ENCODE measurements around the gene TRAM2. TPM values are rescaled to one million over a fixed set of nuclear protein-coding genes. Genes with fewer than 3 reads are reported as not detected.

Gene TRAM2
- total RNA-seq, 4 donors from 2014 or later, result 8.3 to 17.7 (median 14.7) TPM

GRCh38 chr6:52596371-52597028 lies 19.6 kb upstream of the TRAM2 start:
- TF ChIP-seq CTCF (IDR thresholded peaks at IDR 0.05), result no peak
- no peak for TF ChIP-seq POLR2A (IDR thresholded peaks at IDR 0.05)
- DNase-seq, result no peak

DNA sequence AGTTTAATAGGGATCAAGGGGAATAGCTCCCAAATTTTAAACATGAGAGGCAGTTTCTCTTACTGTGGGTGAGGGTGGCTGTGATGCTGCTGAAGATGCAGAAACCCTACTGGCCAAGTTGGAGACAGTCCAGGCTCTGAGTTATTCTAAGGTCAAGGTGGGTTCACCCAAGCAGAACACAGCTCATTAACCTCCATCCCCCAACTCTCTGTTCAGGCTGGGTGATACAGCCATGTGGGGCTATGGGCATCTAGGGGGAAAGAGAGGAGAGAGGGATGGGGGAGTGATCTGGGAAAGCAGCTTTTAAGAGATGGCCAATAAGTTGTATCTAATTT lies 18.9 kb upstream of the TRAM2 start:
- Histone ChIP-seq H3K36me3 (no peaks in the 10 kb centered on the region), H3K27ac (peak overlapping the region in 3 of 4 donors; percentile 13 to 59 (median 47)), H3K9me3 (no peaks in the 10 kb centered on the region), H3K27me3 (no peaks in the 10 kb centered on the region), H3K4me3 (no peak overlapping the region), H3K4me1 (peaks cover 0 to 28% (median 2%) of the 10 kb centered on the region in 4 donors)
- no peak for TF ChIP-seq CTCF (IDR thresholded peaks at IDR 0.05)
- no peak for DNase-seq

More at GRCh38 chr6:52596371-52597028, 19.6 kb upstream of the TRAM2 start:
- Histone ChIP-seq H3K27me3 (no peaks in the 10 kb centered on the region), H3K9me3 (no peaks in the 10 kb centered on the region), H3K27ac (peak overlapping the region in 2 of 4 donors; percentile 47 to 52), H3K4me1 (peaks cover 0 to 28% (median 2%) of the 10 kb centered on the region in 4 donors), H3K4me3 (no peak overlapping the region), H3K36me3 (no peaks in the 10 kb centered on the region)

- no peak overlapping the region for H3K4me3 ChIP-seq
- H3K27me3 ChIP-seq, result no peaks in the 10 kb centered on the region
- DNase-seq, result peak in 1 of 3 donors; percentile 61
- H3K36me3 ChIP-seq, result no peaks in the 10 kb centered on the region
- peaks cover 0 to 29% (median 2%) of the 10 kb centered on the region in 4 donors for H3K4me1 ChIP-seq
- H3K9me3 ChIP-seq, result no peaks in the 10 kb centered on the region
- H3K27ac ChIP-seq, result peak overlapping the region in 3 of 4 donors; percentile 13 to 59 (median 47)
- TF ChIP-seq POLR2A (IDR thresholded peaks at IDR 0.05) (no peak), CTCF (IDR thresholded peaks at IDR 0.05) (no peak)
Observed at GRCh38 chr6:52595000-52595795, 18.3 kb upstream of the TRAM2 start.

GRCh38 chr6:52594221-52594620 lies 17.4 kb upstream of the TRAM2 start:
- Histone ChIP-seq H3K4me1 (peaks cover 0 to 38% (median 2%) of the 10 kb centered on the region in 4 donors), H3K27ac (peak overlapping the region in 3 of 4 donors; percentile 13 to 59 (median 47))
- no peak for TF ChIP-seq POLR2A (IDR thresholded peaks at IDR 0.05)

DNA sequence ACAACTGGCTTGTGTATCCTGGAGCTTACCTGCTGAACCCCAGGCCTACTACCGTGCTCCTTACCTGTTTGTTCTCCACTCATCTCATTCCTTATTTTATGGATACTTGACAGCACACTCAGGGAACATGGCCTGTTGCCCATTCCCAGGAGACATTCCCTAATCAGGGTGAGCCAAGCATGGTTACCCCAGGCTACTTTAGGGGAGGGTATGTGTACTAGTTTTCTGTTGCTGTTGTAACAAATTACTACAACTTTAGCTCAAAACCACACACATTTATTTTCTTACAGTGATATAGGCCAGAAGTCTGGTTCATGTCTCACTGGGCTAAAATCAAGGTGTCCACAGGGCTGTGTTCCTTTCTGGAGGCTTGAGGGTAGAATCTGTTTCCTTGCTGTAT lies 15.0 kb upstream of the TRAM2 start:
- no peaks in the 10 kb centered on the region for H3K9me3 ChIP-seq
- H3K4me3 ChIP-seq, result no peak overlapping the region
- TF ChIP-seq POLR2A (IDR thresholded peaks at IDR 0.05) (no peak), CTCF (IDR thresholded peaks at IDR 0.05) (no peak)
- H3K27me3 ChIP-seq, result no peaks in the 10 kb centered on the region
- peaks cover 0 to 28% (median 2%) of the 10 kb centered on the region in 4 donors for H3K4me1 ChIP-seq
- H3K27ac ChIP-seq, result no peak overlapping the region
- H3K36me3 ChIP-seq, result no peaks in the 10 kb centered on the region
- DNase-seq, result no peak

More at GRCh38 chr6:52594221-52594620, 17.4 kb upstream of the TRAM2 start:
- H3K27me3 ChIP-seq, result no peaks in the 10 kb centered on the region
- no peak for DNase-seq
- no peaks in the 10 kb centered on the region for H3K9me3 ChIP-seq
- H3K4me3 ChIP-seq, result no peak overlapping the region
- H3K36me3 ChIP-seq, result no peaks in the 10 kb centered on the region
